MM.1S (cell line): ENCODE results near the gene FBXW11.

ENCODE experiments used
- DNase-seq: peaks from one replicate; pipeline ENCODE4 v3.0.0-alpha.2; 2015
- H2AFZ ChIP-seq: fragments of 300-600 bp; sonication (generic); 2 replicates; pipeline ENCODE4 v1.6.0; 2016; ENCODE audit warnings: antibody characterized with exemption, low read length
- H3F3A ChIP-seq: fragments of 300-600 bp; sonication (generic); 2 replicates; pipeline ENCODE4 v1.6.1; 2016; ENCODE audit warnings: mild to moderate bottlenecking, antibody characterized with exemption, low read length, moderate library complexity, mixed read lengths; ENCODE audit not compliant: insufficient read depth
- H3K27ac ChIP-seq: fragments of 300-600 bp; sonication (generic); 2 replicates; pipeline ENCODE4 v1.5.1; 2016; ENCODE audit warnings: mild to moderate bottlenecking, low read length
- H3K27me3 ChIP-seq: fragments of 300-600 bp; sonication (generic); replicated peaks from 2 replicates; pipeline ENCODE4 v1.6.0; 2016; ENCODE audit warnings: low read length; ENCODE audit not compliant: insufficient read depth
- H3K36me3 ChIP-seq: fragments of 300-600 bp; sonication (generic); replicated peaks from 2 replicates; pipeline ENCODE4 v1.6.1; 2016; ENCODE audit warnings: mild to moderate bottlenecking, low read length, mixed read lengths; ENCODE audit not compliant: insufficient read depth
- H3K4me1 ChIP-seq: fragments of 300-600 bp; sonication (generic); 2 replicates; pipeline ENCODE4 v1.6.1; 2016; ENCODE audit warnings: low read length, mixed read lengths
- H3K4me2 ChIP-seq: fragments of 300-600 bp; sonication (generic); 2 replicates; pipeline ENCODE4 v1.6.0; 2016; ENCODE audit warnings: low read depth, low read length
- H3K4me3 ChIP-seq: fragments of 300-600 bp; sonication (generic); 2 replicates; pipeline ENCODE4 v1.5.1; 2016; ENCODE audit warnings: low read length, mixed read lengths
- H3K79me2 ChIP-seq: fragments of 300-600 bp; sonication (generic); 2 replicates; pipeline ENCODE4 v1.6.1; 2016; ENCODE audit warnings: mixed run types, low read length, mixed read lengths
- H3K9ac ChIP-seq: fragments of 300-600 bp; sonication (generic); 2 replicates; pipeline ENCODE4 v1.6.1; 2016; ENCODE audit warnings: low read length, mixed read lengths
- H3K9me2 ChIP-seq: fragments of 300-600 bp; sonication (generic); replicated peaks from 2 replicates; pipeline ENCODE4 v1.6.1; 2016; ENCODE audit warnings: mild to moderate bottlenecking, low read length, mixed read lengths; ENCODE audit not compliant: insufficient read depth
- H3K9me3 ChIP-seq: fragments of 300-600 bp; sonication (generic); replicated peaks from 2 replicates; pipeline ENCODE4 v1.6.1; 2016; ENCODE audit warnings: mild to moderate bottlenecking, low read length, mixed read lengths; ENCODE audit not compliant: insufficient read depth
- H4K20me1 ChIP-seq: fragments of 300-600 bp; sonication (generic); 2 replicates; pipeline ENCODE4 v1.6.1; 2016; ENCODE audit warnings: mild to moderate bottlenecking, low read length, moderate library complexity, mixed read lengths; ENCODE audit not compliant: insufficient read depth
- EZH2 ChIP-seq: fragments of 300-600 bp; sonication (generic); optimal IDR thresholded peaks from 2 replicates; pipeline ENCODE3; 2017; ENCODE audit warnings: low read depth, mild to moderate bottlenecking, antibody characterized with exemption, low read length, mixed read lengths
- EZH2phosphoT487 ChIP-seq: fragments of 300-600 bp; sonication (generic); IDR thresholded peaks from 2 replicates; pipeline ENCODE4 v1.6.1; 2018; ENCODE audit warnings: antibody characterized with exemption, low read length
- TF ChIP-seq, protein P1 (sequence below): fragments of 300-600 bp; sonication (generic); IDR thresholded peaks from 2 replicates; pipeline ENCODE4 v1.5.1; 2016; ENCODE audit warnings: antibody characterized with exemption, low read length, mixed read lengths

FBXW11 gene

DNA sequence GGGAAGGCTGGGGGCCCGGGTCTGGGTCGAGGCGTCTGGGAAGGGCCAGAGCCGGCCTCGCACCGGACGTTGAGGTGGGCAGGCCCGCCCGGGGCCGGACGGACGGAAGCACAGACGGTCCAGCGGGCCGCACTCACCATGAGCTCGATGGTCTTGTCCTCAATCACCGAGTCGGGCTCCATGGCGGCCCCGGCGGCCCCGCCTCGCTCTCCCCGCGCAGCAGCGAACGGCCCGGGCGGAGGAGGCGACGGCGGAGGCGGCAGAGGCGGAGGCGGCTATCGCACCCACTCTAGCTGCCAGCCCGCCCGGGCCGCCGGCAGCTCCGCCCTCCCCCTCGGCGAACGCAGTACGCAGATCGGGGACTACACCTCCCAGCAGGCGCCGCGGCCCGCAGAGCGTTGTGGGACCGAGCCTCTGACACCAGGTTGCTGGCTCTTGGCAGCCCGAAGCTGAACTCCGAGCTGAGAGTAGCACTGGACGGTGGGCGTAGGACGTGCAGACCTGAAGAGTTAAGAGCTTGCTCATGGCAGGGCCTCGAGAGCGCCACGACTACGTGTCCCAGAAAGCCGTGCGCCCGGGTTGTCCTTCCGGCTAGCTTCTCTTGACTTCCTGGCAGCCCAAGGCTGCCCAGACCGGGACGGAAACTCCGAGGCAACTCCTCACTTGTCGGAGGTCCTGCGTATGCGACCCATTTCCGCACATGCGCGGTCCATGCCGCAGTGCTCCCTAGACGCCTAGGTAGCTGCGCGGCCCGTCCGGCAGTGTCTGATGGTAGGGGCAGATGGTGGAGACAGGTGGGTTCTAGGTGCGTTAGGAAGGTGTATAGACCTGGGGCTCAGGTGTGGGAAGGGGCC lies at the start of gene FBXW11:
FBXW11 (minus strand) TSS at position 318 of the 854 bp plus-strand sequence; CDS start at position 182, 136 bp downstream.
- peaks cover 13% of the 10 kb centered on the region for H3F3A ChIP-seq
- H3K4me2 ChIP-seq, result peak within 1 kb of the TSS; percentile 97
- DNase-seq, result peak; percentile 99
- TF ChIP-seq EZH2phosphoT487 (no peak), EZH2 (no peak)
- TF ChIP-seq, protein P1, sequence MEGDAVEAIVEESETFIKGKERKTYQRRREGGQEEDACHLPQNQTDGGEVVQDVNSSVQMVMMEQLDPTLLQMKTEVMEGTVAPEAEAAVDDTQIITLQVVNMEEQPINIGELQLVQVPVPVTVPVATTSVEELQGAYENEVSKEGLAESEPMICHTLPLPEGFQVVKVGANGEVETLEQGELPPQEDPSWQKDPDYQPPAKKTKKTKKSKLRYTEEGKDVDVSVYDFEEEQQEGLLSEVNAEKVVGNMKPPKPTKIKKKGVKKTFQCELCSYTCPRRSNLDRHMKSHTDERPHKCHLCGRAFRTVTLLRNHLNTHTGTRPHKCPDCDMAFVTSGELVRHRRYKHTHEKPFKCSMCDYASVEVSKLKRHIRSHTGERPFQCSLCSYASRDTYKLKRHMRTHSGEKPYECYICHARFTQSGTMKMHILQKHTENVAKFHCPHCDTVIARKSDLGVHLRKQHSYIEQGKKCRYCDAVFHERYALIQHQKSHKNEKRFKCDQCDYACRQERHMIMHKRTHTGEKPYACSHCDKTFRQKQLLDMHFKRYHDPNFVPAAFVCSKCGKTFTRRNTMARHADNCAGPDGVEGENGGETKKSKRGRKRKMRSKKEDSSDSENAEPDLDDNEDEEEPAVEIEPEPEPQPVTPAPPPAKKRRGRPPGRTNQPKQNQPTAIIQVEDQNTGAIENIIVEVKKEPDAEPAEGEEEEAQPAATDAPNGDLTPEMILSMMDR, result no peak
- H3K36me3 ChIP-seq, result no peaks in the 10 kb centered on the region
- H3K4me3 ChIP-seq, result peak within 1 kb of the TSS; percentile 98
- peaks cover 16% of the 10 kb centered on the region for H3K4me1 ChIP-seq
- no peaks in the 10 kb centered on the region for H3K9me3 ChIP-seq
- H2AFZ ChIP-seq, result peak within 1 kb of the TSS; percentile 92
- no peaks in the 10 kb centered on the region for H3K27me3 ChIP-seq
- H3K9ac ChIP-seq, result peak within 1 kb of the TSS; percentile 88
- H4K20me1 ChIP-seq, result peaks cover 11% of the 10 kb centered on the region; the same call in 1 of the 2 replicates
- H3K9me2 ChIP-seq, result no peaks in the 10 kb centered on the region
- peaks cover 57% of the 10 kb centered on the region for H3K79me2 ChIP-seq
- peak within 1 kb of the TSS; percentile 80 for H3K27ac ChIP-seq

DNA sequence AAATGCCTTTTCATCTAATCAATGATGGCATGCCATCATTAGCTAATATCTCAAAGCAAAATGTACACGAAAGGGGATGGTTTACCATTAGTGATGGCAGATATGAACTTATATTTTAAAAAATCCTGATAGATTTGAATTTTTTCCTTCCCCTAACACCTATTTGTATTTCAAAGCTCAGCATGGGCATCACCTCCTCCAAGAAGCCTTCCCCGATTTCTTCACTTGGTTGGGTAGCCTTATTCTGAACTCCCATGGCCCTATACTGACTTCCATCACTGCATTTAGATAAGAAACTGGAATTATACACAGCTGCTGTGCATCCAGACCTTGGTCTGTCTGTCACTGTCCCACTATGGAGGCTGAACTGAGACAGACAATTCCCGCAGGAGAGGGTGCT lies 49.6 kb upstream of the FBXW11 start:
- no peaks in the 10 kb centered on the region for H3K79me2 ChIP-seq
- H3K27me3 ChIP-seq, result no peaks in the 10 kb centered on the region
- no peaks in the 10 kb centered on the region for H3K4me1 ChIP-seq
- no peak overlapping the region for H3K27ac ChIP-seq
- DNase-seq, result no peak
- TF ChIP-seq EZH2phosphoT487 (no peak), EZH2 (no peak)
- TF ChIP-seq, protein P1, result no peak
- H3K9me3 ChIP-seq, result no peaks in the 10 kb centered on the region
- no peak overlapping the region for H3K4me2 ChIP-seq
- H3F3A ChIP-seq, result no peaks in the 10 kb centered on the region
- H3K36me3 ChIP-seq, result no peaks in the 10 kb centered on the region
- no peak overlapping the region for H3K4me3 ChIP-seq
- no peaks in the 10 kb centered on the region for H4K20me1 ChIP-seq
- no peaks in the 10 kb centered on the region for H3K9me2 ChIP-seq
- no peak overlapping the region for H2AFZ ChIP-seq
- no peak overlapping the region for H3K9ac ChIP-seq

DNA sequence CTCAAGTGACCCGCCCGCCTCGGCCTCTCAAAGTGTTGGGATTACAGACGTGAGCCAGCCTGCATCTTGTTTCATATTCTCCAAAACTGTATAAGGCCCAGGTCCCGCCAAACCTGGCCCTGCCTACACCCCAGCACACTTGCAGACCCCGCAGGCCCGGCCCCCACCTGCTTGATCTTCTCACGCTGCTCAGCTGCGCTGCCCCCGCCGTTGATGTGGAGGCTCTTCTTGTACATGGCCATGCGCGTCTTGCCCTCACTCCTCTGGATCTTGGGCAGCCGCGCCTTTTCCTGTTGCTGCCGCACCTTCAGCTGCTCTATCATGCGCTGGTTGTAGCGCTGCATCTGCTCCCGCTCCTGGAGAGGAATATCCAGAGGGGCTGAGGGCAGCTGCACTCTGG lies 49.0 kb upstream of the FBXW11 start:
- Histone ChIP-seq H3K9me3 (no peaks in the 10 kb centered on the region), H4K20me1 (no peaks in the 10 kb centered on the region), H3K79me2 (no peaks in the 10 kb centered on the region), H3K4me3 (no peak overlapping the region), H3K4me2 (no peak overlapping the region), H3K36me3 (peaks cover under 1% of the 10 kb centered on the region; the same call in 1 of the 2 replicates), H3K27ac (no peak overlapping the region), H3K27me3 (no peaks in the 10 kb centered on the region), H3K4me1 (no peaks in the 10 kb centered on the region), H3F3A (no peaks in the 10 kb centered on the region), H2AFZ (no peak overlapping the region), H3K9me2 (no peaks in the 10 kb centered on the region), H3K9ac (no peak overlapping the region)
- TF ChIP-seq, protein P1, result no peak
- TF ChIP-seq EZH2, result no peak
- no peak for TF ChIP-seq EZH2phosphoT487
- no peak for DNase-seq
